HG02798 (cell line): Measurements from ENCODE around the gene CASP9.

Experiments
- ATAC-seq: cut with Tn5 transposase; IDR thresholded peaks from one replicate; pipeline ENCODE4 v1.9.1; 2021; ENCODE audit warnings: mild to moderate bottlenecking; ENCODE audit not compliant: unreplicated experiment, poor library complexity

The CASP9 gene

GRCh38 chr1:15524021-15524282 lies at the start of gene CASP9:
CASP9 (minus strand) TSS chr1:15524215; CDS start chr1:15524200, 15 bp downstream.
- ATAC-seq = no peak

DNA sequence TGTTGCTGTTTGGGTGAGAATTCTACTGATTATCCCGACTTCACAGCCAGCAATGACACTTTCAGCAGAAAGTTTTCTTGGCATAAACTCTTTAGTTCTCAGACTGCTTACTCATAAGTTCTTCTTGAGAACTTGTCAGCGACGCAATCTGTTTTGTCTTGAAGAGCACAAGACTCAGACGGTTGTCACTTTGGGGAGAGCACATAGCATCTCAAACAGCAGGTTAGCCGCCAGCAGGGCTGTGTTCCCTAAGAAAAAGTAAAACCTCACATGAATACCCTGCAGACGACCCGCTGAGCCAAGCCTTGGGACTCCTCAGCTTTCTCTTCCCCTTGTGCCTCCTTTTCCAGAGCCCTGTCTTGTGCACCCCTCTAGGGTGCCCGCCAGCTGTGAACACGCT lies 49.5 kb upstream of the CASP9 start:
- no peak for ATAC-seq

DNA sequence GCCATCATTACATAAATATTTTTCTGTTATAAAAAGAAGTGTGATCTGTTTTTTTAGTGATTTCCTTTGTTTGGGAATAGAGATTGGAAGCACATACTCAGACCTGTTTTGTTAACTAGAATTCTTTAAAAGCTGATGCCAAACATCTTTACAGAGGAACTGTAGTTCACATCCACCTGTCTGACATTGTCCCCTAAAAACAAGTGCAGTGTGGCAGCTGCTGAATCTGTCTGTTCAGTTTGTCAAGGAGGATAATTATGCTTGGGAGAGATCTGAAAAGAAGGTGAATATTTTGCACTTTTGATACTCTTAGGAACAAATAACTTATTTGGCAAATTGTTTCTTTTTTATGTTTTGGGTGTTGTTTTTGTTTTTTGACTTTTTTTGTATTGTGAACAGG lies 47.3 kb upstream of the CASP9 start:
- ATAC-seq = no peak

GRCh38 chr1:15570861-15571260 lies 46.8 kb upstream of the CASP9 start:
- no peak for ATAC-seq

- no peak for ATAC-seq
Observed at GRCh38 chr1:15568387-15569073, 44.5 kb upstream of the CASP9 start.

DNA sequence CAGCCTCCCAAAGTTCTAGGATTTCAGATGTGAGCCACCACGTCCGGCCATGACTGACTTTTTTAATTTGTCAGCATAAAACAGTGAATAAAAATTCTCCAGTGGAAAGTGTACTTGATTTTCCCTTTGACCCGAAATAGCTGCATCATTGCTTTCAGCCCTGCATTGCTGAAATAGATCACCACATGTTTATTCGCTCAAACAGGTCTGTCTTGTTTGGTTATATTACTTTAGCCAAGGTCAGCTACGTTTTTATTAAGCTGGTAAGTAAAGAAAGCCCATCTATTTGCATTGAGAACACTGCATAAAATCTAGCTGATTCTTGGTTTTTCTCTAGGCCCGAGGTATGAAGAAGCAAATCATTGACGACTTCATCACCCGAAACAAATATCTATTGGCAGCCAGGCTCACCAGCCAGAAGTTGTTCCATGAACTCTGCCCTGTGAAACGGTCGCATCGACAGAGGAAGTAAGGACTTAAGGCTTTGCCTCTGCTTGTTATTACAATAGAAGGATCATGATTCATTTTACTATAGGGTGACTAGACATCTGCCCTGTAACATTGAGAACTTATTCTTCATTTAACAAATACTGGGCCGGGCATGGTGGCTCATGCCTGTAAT lies 35.3 kb upstream of the CASP9 start:
- no peak for ATAC-seq

DNA sequence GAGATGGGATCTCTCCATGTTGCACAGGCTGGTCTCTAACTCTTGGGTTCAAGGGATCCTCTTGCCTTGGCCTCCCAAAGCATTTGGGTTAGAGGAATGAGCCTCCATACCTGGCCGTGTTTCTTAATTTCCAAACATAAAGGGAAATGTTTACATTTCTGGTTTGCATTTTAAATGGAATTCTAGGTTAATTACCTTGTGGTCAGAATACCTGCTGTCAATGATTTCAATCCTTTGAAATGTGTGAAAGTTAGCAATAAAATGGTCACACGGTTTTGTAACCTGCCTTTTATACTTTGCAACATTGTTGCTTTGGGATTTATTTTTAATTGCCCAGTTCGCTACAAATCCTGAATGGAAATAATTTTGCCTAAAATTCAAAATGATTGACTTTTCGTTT lies 34.5 kb upstream of the CASP9 start:
- no peak for ATAC-seq

DNA sequence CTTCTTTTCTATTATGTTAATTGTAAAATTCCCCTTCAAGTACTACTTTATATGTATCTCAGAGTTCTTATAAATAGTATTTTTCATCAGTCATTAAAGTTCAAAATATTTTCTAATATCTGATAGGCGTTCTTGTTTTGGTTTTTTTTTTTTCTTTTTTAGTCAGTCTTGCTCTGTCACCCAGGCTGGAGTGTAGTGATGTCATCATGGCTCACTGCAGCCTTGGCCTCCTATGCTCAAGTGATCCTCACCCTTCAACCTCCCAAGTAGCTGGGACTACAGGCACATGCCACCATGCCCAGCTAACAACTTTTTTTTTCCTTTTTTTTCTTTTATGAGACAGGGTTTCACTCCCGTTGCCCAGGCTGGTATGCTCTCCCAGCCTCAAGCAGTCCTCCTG lies 33.6 kb upstream of the CASP9 start:
- no peak for ATAC-seq

DNA sequence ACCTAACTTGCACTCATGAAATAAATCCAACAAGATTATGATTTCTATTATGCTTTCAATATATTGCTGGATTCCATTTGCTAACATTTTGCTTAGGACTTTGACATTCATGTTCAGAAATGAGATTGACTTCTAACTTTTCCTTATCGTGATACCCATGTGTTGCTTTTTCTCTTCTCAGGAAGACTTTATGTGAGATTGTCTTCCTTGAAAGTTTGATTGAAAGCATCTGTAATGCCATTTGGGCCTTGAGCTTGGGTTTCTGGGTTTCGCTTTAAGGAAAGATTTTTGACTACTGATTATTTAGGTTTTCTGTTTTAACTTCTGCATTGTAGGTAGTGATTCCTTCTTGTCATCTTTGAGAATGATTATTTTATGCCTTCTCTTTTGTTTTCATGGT lies 33.0 kb upstream of the CASP9 start:
- no peak for ATAC-seq

DNA sequence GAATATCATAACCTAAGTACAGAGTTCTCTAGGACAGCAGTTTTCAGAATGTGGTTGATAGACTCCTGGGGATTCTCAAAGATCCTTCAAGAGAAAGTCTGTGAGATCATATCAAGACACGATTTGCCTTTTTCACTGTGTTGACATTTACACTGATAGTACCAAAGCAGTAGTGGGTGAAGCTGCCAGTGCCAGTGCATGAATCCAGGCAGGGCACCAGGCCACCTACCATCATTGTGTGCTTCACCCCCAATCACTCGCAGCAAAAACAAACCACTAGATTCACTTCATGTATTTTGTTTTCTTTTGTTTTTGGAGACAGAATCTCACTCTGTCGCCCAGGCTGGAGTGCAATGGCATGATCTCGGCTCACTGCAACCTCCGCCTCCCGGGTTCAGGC lies 26.6 kb upstream of the CASP9 start:
- no peak for ATAC-seq

- no peak for ATAC-seq
Observed at GRCh38 chr1:15546641-15547040, 22.6 kb upstream of the CASP9 start.

DNA sequence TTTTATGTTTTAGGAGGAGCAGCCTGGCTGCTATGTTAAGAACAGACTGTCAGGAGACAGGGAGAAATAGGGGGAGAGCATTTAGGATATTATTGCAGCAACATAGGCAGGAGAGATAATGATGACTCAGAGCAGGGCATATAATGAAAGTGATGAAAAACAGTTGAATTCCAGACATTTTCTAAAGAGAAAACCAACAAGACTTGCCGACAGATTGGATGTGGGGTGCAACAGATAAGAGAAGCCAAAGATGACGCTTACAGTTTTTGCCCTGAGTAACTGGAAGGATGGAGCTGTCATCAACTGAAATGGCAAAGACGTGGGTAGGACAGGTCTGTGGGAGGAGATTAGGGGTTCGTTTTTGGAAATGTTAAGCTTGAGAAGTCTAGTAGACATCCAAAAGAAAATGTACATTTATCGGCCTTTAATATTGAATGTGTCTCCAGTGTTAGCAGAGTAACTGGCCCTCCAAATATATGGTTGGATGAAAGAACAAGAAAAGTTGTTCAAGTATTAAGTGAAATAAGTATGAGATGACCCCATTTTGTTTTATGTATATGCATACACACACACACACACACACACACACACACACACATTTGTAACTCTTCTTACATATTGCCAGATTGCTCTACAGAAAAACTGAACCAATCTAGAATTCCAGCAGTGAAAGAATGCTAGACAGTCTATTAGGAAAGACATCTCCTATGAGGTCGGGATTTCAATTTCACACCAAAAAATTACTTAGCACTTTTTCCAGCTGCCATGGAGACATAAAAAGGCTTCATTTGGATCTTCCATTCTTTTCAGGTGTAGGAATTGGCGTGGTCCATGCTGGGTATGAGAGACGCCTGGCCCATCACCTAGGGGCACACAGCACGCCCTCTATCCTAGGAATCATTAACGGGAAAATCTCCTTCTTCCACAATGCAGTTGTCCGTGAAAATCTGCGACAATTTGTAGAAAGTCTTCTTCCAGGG lies 19.9 kb upstream of the CASP9 start:
- ATAC-seq = no peak

GRCh38 chr1:15543251-15543588 lies 19.2 kb upstream of the CASP9 start:
- ATAC-seq = no peak

DNA sequence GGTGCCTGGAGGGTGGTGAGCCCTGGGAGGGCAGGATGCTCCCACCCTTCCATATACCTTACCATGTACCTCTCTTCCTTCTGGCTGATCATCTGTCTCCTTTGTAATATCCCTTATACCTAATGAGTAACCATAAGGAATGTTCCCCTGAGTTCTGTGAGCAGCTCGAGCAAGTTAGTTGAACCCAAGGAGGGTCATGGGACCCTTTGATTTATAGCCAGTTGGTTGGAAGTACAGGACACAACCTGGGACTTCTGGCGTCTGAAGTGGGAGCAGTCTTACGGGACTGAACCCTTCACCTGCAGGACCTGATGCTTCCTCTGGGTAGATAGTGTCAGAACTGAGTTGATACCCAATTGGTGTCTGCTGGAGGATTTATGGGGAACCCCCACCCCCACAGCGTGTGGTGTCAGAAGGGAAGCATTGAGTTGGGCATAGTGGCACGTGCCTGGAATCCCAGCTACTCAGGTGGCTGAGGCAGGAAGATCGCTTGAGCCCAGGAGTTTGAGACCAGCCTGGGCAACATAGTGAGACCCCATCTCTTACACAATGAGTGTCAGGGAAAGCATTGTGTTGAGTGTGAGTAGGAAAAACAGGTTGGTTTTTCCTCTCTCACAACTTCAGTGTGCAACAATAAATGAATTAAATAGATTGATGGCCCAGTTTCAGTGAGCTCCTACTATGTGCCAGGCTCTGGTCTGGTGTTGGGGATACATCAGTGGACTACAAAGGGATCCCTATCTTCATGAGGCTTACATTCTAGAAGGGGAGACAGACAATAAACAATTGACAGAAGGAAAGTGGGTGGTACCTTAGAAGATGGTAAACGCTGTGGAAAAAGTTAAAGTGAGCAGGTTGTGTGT lies 18.6 kb upstream of the CASP9 start:
- ATAC-seq = no peak

- ATAC-seq = no peak
Observed at GRCh38 chr1:15541231-15541792, 17.3 kb upstream of the CASP9 start.

DNA sequence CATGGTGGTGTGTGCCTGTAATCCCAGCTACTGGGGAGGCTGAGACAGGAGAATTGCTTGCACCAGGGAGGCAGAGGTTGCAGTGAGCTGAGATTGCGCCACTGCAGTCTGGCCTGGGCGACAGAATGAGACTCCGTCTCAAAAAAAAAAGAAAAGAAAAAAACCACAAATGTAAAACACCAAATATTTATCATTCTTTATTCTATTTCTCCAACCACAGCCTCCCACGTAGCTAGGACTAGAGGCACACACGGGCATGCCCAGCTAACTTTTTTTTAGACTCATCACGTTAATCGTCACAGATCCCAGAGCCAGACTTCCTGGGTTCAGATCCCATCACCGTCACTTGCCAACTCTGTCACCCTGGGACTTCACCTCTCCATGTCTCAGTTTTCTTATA lies 16.2 kb upstream of the CASP9 start:
- no peak for ATAC-seq

DNA sequence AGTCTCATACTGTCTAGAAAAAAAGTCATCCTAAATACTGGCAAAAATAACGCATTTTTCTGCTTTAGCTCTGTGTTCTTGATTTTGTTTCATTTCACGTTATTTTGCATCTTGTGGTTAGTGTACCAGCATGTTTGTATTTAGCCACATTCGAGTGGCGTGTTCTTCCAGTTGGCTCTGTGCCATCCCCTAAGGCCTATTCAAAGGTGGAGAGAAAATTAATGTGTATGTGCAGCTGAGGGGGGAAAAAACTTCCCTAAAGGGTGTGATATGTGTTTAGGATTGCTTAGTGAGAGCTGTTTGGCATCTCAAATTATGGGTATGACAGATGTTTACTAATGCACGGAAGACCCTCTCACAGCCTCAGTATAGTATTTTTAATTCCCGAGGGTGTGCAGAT lies 14.8 kb upstream of the CASP9 start:
- no peak for ATAC-seq

DNA sequence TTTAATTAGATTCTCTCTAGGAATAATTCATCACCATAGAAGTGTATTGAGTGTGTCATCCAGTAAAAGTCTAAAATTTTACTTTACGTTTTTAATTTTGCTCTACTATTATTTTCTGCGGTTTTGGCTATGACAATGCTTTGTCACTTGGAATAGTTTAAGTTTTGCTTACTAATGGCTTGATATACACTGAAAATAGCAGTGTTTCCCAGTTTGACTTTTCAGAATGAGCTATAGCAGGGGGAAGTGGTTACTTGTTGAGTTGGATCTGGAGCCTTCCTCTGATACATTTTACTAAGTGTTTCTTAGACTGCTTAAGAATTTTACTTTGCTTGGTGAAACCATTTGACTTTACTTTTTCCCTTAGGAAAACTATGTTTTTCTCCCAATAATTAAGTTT lies 7.7 kb upstream of the CASP9 start:
- no peak for ATAC-seq

DNA sequence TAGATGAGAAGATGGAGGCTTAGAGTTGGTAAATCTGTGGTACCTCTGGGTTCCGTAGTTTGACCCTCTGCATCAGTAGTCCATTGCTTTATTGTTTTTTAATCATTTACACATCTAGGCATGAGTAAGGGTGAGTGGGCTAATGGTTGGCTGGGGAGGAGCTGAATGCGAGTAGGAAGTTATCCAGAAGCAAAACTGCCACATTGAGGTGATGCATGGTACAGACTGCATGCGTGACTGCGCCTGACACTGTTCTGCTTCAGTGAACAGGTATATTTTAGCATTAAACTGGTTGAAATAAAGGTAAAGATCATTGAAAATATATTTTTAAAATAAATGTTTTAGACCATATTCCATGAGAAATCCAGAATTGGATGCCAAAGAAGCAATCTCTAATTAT lies 7.0 kb upstream of the CASP9 start:
- no peak for ATAC-seq
